ENCODE data around the gene TMPRSS4.

Gene TMPRSS4

GRCh38 chr11:118109231-118109630 is 32.4 kb downstream of the TMPRSS4 start:
- no peak for DNase-seq

- DNase-seq: no peak
Observed at GRCh38 chr11:118111019-118111743, 34.3 kb downstream of the TMPRSS4 start.

- no peak for DNase-seq
Observed at GRCh38 chr11:118111744-118112035, 34.8 kb downstream of the TMPRSS4 start.

GRCh38 chr11:118112711-118113430 is 36.0 kb downstream of the TMPRSS4 start:
- no peak for DNase-seq

GRCh38 chr11:118114266-118114665 is 37.4 kb downstream of the TMPRSS4 start:
- DNase-seq: no peak

GRCh38 chr11:118115048-118115447 is 38.2 kb downstream of the TMPRSS4 start:
- DNase-seq: no peak

GRCh38 chr11:118117790-118118601 is 41.1 kb downstream of the TMPRSS4 start:
- no peak for DNase-seq

- no peak for DNase-seq
Observed at GRCh38 chr11:118120793-118121192, 43.9 kb downstream of the TMPRSS4 start.

- DNase-seq: no peak
Observed at GRCh38 chr11:118124929-118125535, 48.2 kb downstream of the TMPRSS4 start.

GRCh38 chr11:118126082-118126838 is 49.4 kb downstream of the TMPRSS4 start:
- DNase-seq: no peak

- no peak for DNase-seq
Observed at GRCh38 chr11:118128310-118128709, 51.4 kb downstream of the TMPRSS4 start.

- DNase-seq: no peak
Observed at GRCh38 chr11:118128721-118129470, 52.0 kb downstream of the TMPRSS4 start.

GRCh38 chr11:118129471-118130172 is 52.7 kb downstream of the TMPRSS4 start:
- no peak for DNase-seq

- no peak for DNase-seq
Observed at GRCh38 chr11:118132385-118133151, 55.7 kb downstream of the TMPRSS4 start.

GRCh38 chr11:118133816-118134215 is 56.9 kb downstream of the TMPRSS4 start:
- no peak for DNase-seq

GRCh38 chr11:118135051-118135795 is 58.3 kb downstream of the TMPRSS4 start:
- no peak for DNase-seq

GRCh38 chr11:118135796-118136165 is 58.9 kb downstream of the TMPRSS4 start:
- DNase-seq: no peak

GRCh38 chr11:118136341-118136740 is 59.5 kb downstream of the TMPRSS4 start:
- no peak for DNase-seq

GRCh38 chr11:118136801-118137200 is 59.9 kb downstream of the TMPRSS4 start:
- no peak for DNase-seq
